Upper lobe of left lung (tissue), 6 donors: Measurements from ENCODE around the gene MRPL19. TPM values are rescaled to one million over a fixed set of nuclear protein-coding genes. Genes with fewer than 3 reads are reported as not detected.

Experiments
- ATAC-seq, 2 donors: fragments of 200-7000 bp; cut with Tn5 transposase; one replicate each; pipeline ENCODE4 v1.9.1; 2022; ENCODE audit warnings: mild to moderate bottlenecking in 2 of 2, moderate library complexity in 2 of 2; ENCODE audit not compliant: low FRiP score in 2 of 2
- DNase-seq, 2 donors: peaks; one replicate each; pipeline ENCODE4 v3.0.0-alpha.2; 2019 to 2020
- H3K27ac ChIP-seq, 4 donors: fragments of 200-600 bp; sonication (generic); one replicate each; pipeline ENCODE4 v1.5.1; 2016 to 2019
- H3K27me3 ChIP-seq, 4 donors: fragments of 200-600 bp; sonication (generic); one replicate each; pipeline ENCODE4 v1.5.1; 2017 to 2019
- H3K36me3 ChIP-seq, 4 donors: fragments of 200-600 bp; sonication (generic); one replicate each; pipeline ENCODE4 v1.5.1; 2016 to 2019
- H3K4me1 ChIP-seq, 4 donors: fragments of 200-600 bp; sonication (generic); one replicate each; pipeline ENCODE4 v1.5.1; 2018 to 2019
- H3K4me3 ChIP-seq, 4 donors: fragments of 200-600 bp; sonication (generic); one replicate each; pipeline ENCODE4 v1.5.1; 2017 to 2019; ENCODE audit warnings: mild to moderate bottlenecking in 2 of 4, moderate library complexity in 1 of 4
- H3K9me3 ChIP-seq, 4 donors: fragments of 200-600 bp; sonication (generic); one replicate each; pipeline ENCODE4 v1.5.1; 2018 to 2019
- CTCF ChIP-seq, 6 experiments: fragments of 450-650 bp in 4 of 6; fragments of 200-600 bp in 2 of 6; sonication (generic) in 2 of 6; IDR thresholded peaks; one replicate each; pipeline ENCODE4 v1.5.1; 2016 to 2019; ENCODE audit warnings: antibody characterized with exemption in 6 of 6
- EP300 ChIP-seq, 4 donors: sonication (generic); formaldehyde crosslinking; IDR thresholded peaks; one replicate each; pipeline ENCODE4 v1.5.1; 2017; ENCODE audit warnings: antibody characterized with exemption in 4 of 4, control low read depth in 2 of 4
- POLR2A ChIP-seq, 4 donors: fragments of 450-650 bp; IDR thresholded peaks; one replicate each; pipeline ENCODE4 v1.5.1; 2016 to 2017; ENCODE audit warnings: antibody characterized with exemption in 4 of 4, mild to moderate bottlenecking in 2 of 4
- POLR2AphosphoS5 ChIP-seq, 2 donors: sonication (generic); formaldehyde crosslinking; IDR thresholded peaks; one replicate each; pipeline ENCODE4 v1.5.1; 2017; ENCODE audit warnings: antibody characterized with exemption in 2 of 2
- WGBS, 2 donors: methylation state at CpG; one replicate each; pipeline ENCODE4 v1.1.5; 2017 to 2018; 5-methylcytosine and 5-hydroxymethylcytosine counted together
- total RNA-seq, 6 donors: library from RNA; depleted of rRNA in 4 of 6; stranded (reverse); fragments of >200 nt in 4 of 6; gene quantifications; one replicate each; pipeline versions ENCODE4 v1.1.0 to v1.2.1, GENCODE V29; 2016 to 2021
- donor health status: DM: no; HTN: no; CAD: no; lungs with moderate emphysema.
- donor health status: DM: no; HTN: yes; CAD: no; lungs with severe emphysema.

MRPL19 gene
- total RNA-seq, 6 donors from 2014 or later = 23.4 to 34.3 (median 30.7) TPM

- Histone ChIP-seq H3K9me3 (no peaks in the 10 kb centered on the region), H3K36me3 (no peaks in the 10 kb centered on the region), H3K27me3 (no peaks in the 10 kb centered on the region), H3K27ac (peak overlapping the region in 2 of 4 donors; percentile 8 to 19), H3K4me1 (peaks cover 0 to 5% (median 2%) of the 10 kb centered on the region in 4 donors), H3K4me3 (no peak overlapping the region)
- ATAC-seq = peak; percentile 14 to 66
- WGBS, 2 donors = 52 to 69% methylated on average over 4 of the region's 4 CpGs
- peak in 1 of 2 donors; percentile 55 for DNase-seq
- TF ChIP-seq POLR2AphosphoS5 (IDR thresholded peaks at IDR 0.05) (no peak), EP300 (IDR thresholded peaks at IDR 0.05) (no peak), CTCF (IDR thresholded peaks at IDR 0.05) (no peak)
Observed at GRCh38 chr2:75600461-75601011, 46.0 kb upstream of the MRPL19 start.

GRCh38 chr2:75602724-75603342 is 43.8 kb upstream of the MRPL19 start:
- H3K36me3 ChIP-seq = no peaks in the 10 kb centered on the region
- 50 to 58% methylated on average over 6 of the region's 6 CpGs for WGBS, 2 donors
- ATAC-seq (peak; percentile 31 to 65), DNase-seq (peak in 1 of 2 donors; percentile 88)
- H3K4me3 ChIP-seq = no peak overlapping the region
- H3K27ac ChIP-seq = no peak overlapping the region
- TF ChIP-seq EP300 (IDR thresholded peaks at IDR 0.05) = no peak
- peak in 1 of 2 donors; percentile 36 for TF ChIP-seq POLR2AphosphoS5 (IDR thresholded peaks at IDR 0.05)
- H3K27me3 ChIP-seq = no peaks in the 10 kb centered on the region
- H3K4me1 ChIP-seq = peaks cover 0 to 11% (median 2%) of the 10 kb centered on the region in 4 donors
- no peaks in the 10 kb centered on the region for H3K9me3 ChIP-seq

GRCh38 chr2:75603477-75603876 is 43.1 kb upstream of the MRPL19 start:
- H3K9me3 ChIP-seq = no peaks in the 10 kb centered on the region
- ATAC-seq (no peak), DNase-seq (no peak)
- no peak overlapping the region for H3K4me3 ChIP-seq
- 90 to 92% methylated on average over 1 of the region's 1 CpG for WGBS, 2 donors
- no peaks in the 10 kb centered on the region for H3K27me3 ChIP-seq
- H3K36me3 ChIP-seq = no peaks in the 10 kb centered on the region
- TF ChIP-seq POLR2AphosphoS5 (IDR thresholded peaks at IDR 0.05) = no peak
- TF ChIP-seq POLR2A (IDR thresholded peaks at IDR 0.05) = no peak
- TF ChIP-seq EP300 (IDR thresholded peaks at IDR 0.05) = no peak
- TF ChIP-seq CTCF (IDR thresholded peaks at IDR 0.05) = no peak
- no peak overlapping the region for H3K27ac ChIP-seq
- peaks cover 0 to 13% (median 4%) of the 10 kb centered on the region in 4 donors for H3K4me1 ChIP-seq

GRCh38 chr2:75604484-75604883 is 42.1 kb upstream of the MRPL19 start:
- H3K4me1 ChIP-seq = peaks cover 0 to 18% (median 9%) of the 10 kb centered on the region in 4 donors

More at GRCh38 chr2:75604484-75604883, 42.1 kb upstream of the MRPL19 start:
- no peak for ATAC-seq
- Histone ChIP-seq H3K9me3 (no peaks in the 10 kb centered on the region), H3K4me3 (no peak overlapping the region), H3K27me3 (no peaks in the 10 kb centered on the region), H3K27ac (no peak overlapping the region), H3K36me3 (no peaks in the 10 kb centered on the region)
- TF ChIP-seq POLR2AphosphoS5 (IDR thresholded peaks at IDR 0.05) (no peak), EP300 (IDR thresholded peaks at IDR 0.05) (no peak), POLR2A (IDR thresholded peaks at IDR 0.05) (no peak), CTCF (IDR thresholded peaks at IDR 0.05) (no peak)
- no peak for DNase-seq
- WGBS, 2 donors = 63 to 80% methylated on average over 4 of the region's 4 CpGs
